MM.1S (cell line): ENCODE measurements around the gene GPRIN3.

Experiments
- EZH2 ChIP-seq: fragments of 300-600 bp; sonication (generic); optimal IDR thresholded peaks from 2 replicates; pipeline ENCODE3; 2017; ENCODE audit warnings: low read depth, mild to moderate bottlenecking, antibody characterized with exemption, low read length, mixed read lengths
- EZH2phosphoT487 ChIP-seq: fragments of 300-600 bp; sonication (generic); IDR thresholded peaks from 2 replicates; pipeline ENCODE4 v1.6.1; 2018; ENCODE audit warnings: antibody characterized with exemption, low read length
- TF ChIP-seq, protein P1 (sequence below): fragments of 300-600 bp; sonication (generic); IDR thresholded peaks from 2 replicates; pipeline ENCODE4 v1.5.1; 2016; ENCODE audit warnings: antibody characterized with exemption, low read length, mixed read lengths

- no peak for TF ChIP-seq EZH2
- TF ChIP-seq, protein P1, sequence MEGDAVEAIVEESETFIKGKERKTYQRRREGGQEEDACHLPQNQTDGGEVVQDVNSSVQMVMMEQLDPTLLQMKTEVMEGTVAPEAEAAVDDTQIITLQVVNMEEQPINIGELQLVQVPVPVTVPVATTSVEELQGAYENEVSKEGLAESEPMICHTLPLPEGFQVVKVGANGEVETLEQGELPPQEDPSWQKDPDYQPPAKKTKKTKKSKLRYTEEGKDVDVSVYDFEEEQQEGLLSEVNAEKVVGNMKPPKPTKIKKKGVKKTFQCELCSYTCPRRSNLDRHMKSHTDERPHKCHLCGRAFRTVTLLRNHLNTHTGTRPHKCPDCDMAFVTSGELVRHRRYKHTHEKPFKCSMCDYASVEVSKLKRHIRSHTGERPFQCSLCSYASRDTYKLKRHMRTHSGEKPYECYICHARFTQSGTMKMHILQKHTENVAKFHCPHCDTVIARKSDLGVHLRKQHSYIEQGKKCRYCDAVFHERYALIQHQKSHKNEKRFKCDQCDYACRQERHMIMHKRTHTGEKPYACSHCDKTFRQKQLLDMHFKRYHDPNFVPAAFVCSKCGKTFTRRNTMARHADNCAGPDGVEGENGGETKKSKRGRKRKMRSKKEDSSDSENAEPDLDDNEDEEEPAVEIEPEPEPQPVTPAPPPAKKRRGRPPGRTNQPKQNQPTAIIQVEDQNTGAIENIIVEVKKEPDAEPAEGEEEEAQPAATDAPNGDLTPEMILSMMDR = no peak
- no peak for TF ChIP-seq EZH2phosphoT487
Observed at GRCh38 chr4:89356086-89356485, 48.5 kb upstream of the GPRIN3 start.
